ENCODE results near the gene SIN3B. TPM values are rescaled to one million over a fixed set of nuclear protein-coding genes. Genes with fewer than 3 reads are reported as not detected.

The SIN3B gene
- total and polyA plus RNA-seq, 2 of the 13 experiments (the other 11 are each of a cell fraction or from before 2014, with no cell fraction given) = 12.9 to 25.7 TPM

DNA sequence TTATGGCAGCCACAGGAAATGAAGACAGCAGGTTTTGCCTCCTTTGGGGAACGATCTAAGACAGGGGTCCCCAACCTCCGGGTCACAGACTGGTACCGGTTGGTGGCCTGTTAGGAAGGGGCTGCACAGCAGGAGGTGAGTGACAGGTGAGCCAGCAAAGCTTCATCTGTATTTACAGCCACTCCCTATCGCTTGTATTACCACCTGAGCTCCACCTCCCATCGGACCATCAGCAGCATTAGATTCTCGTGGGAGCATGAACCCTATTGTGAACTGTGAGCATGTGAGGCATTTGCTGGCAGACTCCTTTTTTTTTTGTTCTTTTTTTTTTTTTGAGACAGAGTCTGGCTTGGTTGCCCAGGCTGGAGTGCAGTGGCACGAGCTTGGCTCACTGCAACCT, 81.8 kb downstream of the SIN3B start (continued):
- TF ChIP-seq ZNF34 (CRISPR knock-in tag; IDR thresholded peaks at IDR 0.05; ENCODE audit: borderline replicate concordance) (no peak), ARID4A (CRISPR knock-in tag; IDR thresholded peaks at IDR 0.05; ENCODE audit: borderline replicate concordance) (no peak), SRSF1 (optimal IDR thresholded peaks at IDR 0.05; ENCODE audit: low read depth, low read length) (no peak)

DNA sequence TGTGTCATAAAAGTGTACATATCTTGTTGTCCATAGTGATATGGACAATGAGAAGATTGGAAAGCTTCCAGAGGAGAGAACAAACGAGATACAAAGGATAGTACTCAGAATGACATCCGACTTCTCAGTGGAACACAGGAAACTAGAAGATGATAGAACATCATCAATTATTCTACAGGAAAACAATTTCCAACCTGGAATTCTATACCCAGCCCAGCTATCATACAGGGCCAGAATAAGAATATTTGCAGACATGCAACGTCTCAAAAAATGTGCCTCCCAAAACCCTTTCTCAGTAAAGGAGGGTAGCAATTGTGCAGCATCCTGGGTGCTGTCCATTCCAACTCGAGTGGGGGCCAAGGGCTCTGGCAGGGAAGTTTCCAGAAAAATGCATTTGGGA, 83.6 kb downstream of the SIN3B start:
- Histone ChIP-seq H3K4me1 (ENCODE audit: insufficient read depth, low read length) (no peaks in the 10 kb centered on the region), H4K20me1 (ENCODE audit: insufficient read depth, low read length) (no peaks in the 10 kb centered on the region), H3K27ac (ENCODE audit: extremely low read length, insufficient read depth, low read length) (no peak overlapping the region), H2AFZ (ENCODE audit: low read length) (no peak overlapping the region), H3K9me3 (ENCODE audit: low read length) (peaks cover 17% of the 10 kb centered on the region), H3K9ac (ENCODE audit: insufficient read depth, low read depth, low read length) (no peak overlapping the region), H3K4me3 (replicated peaks in 1 of 3; ENCODE audit: insufficient read depth in 1 of 3, low read depth in 2 of 3, low read length in 3 of 3) (no peak overlapping the region), H3K4me2 (ENCODE audit: low read depth, low read length) (no peak overlapping the region), H3K36me3 (replicated peaks in 1 of 2; ENCODE audit: control insufficient read depth in 1 of 2, insufficient read depth in 2 of 2, low read length in 2 of 2) (no peaks in the 10 kb centered on the region), H3K27me3 (ENCODE audit: control insufficient read depth in 1 of 2, insufficient read depth in 2 of 2, low read length in 2 of 2) (no peaks in the 10 kb centered on the region; a peak in 1 of 5 replicates), H3K79me2 (ENCODE audit: insufficient read depth, low read length) (no peaks in the 10 kb centered on the region)
- intact Hi-C loops (cut with micrococcal nuclease; ENCODE audit: unreplicated experiment) = no loop called here
- BruUV-seq (replicated peaks) = no TSS peak
- 0% methylated on average over 4 of the region's 4 CpGs for WGBS (ENCODE audit: low lambda C conversion rate)
- TF ChIP-seq ZFP1 (CRISPR knock-in tag; IDR thresholded peaks at IDR 0.05) (peak; percentile 94; the same call in 1 of the 2 replicates), ZNF724P (CRISPR knock-in tag; IDR thresholded peaks at IDR 0.05; ENCODE audit: borderline replicate concordance) (no peak), YEATS2 (CRISPR knock-in tag; IDR thresholded peaks at IDR 0.05; ENCODE audit: borderline replicate concordance) (no peak)
- in situ Hi-C loops (cut with HindIII; ENCODE audit: extremely low pct_ligation_motif_present, low pct_unique_long_range_greater_than_20kb) = no loop called here
- no peak for DNase-seq (ENCODE audit: low spot score)
- POLR2A ChIA-PET = no interaction called here
- no peak for FAIRE-seq
- CTCF ChIA-PET (ENCODE audit: low intra/inter-chr PET ratio, low total read pairs) = no interaction called here
- ATAC-seq = no peak
